Spleen (tissue), 7 donors: ENCODE data around the gene DCHS2.

Experiments
- CTCF ChIP-seq, 11 experiments: fragments of 200-600 bp in 7 of 11; fragments of 450-650 bp in 4 of 11; sonication (generic) in 4 of 11; IDR thresholded peaks in 8 of 11; conservative IDR thresholded peaks in 3 of 11; 1 replicate in 7 of 11; 2 replicates in 4 of 11; pipeline versions ENCODE4 v1.4.0 to v1.8.0; 2016 to 2021; ENCODE audit warnings: antibody characterized with exemption in 11 of 11, inconsistent platforms in 4 of 11, mild to moderate bottlenecking in 1 of 11
- POLR2A ChIP-seq, 3 donors: fragments of 450-650 bp; IDR thresholded peaks; one replicate each; pipeline ENCODE4 v1.5.1; 2017; ENCODE audit warnings: antibody characterized with exemption in 3 of 3, mild to moderate bottlenecking in 1 of 3
- POLR2AphosphoS5 ChIP-seq, 3 donors: sonication (generic); formaldehyde crosslinking; IDR thresholded peaks; one replicate each; pipeline ENCODE4 v1.5.1; 2017; ENCODE audit warnings: antibody characterized with exemption in 3 of 3
- donor health status: DM: no; HTN: no; CAD: no; lungs with moderate emphysema.
- donor health status: DM: no; HTN: no; CAD: no.
- donor health status: DM: no; HTN: no; CAD: no.

DNA sequence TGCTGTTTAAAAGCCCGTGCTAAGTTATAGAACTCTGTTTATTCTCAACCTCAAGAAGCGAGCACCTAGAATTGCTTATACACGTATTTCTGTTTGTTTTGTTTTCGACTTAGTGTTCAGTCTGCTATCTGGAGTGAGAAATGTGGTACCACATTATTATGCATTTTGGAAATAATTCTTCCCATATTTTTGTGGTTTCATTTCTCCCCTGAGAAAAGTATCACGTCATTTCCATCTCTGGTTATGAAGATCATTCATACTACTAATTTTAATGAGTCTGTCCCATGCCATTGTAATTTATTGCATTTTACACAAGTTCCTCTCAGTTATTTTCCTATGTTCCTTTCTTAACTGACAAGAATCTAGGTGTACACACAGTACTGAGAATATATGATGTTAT, 186.0 kb downstream of the DCHS2 start:
- no peak for TF ChIP-seq POLR2A (IDR thresholded peaks at IDR 0.05)
- TF ChIP-seq CTCF (IDR thresholded peaks at IDR 0.05 in 8 of 11, conservative IDR thresholded peaks at IDR 0.05 in 3 of 11), result no peak
- TF ChIP-seq POLR2AphosphoS5 (IDR thresholded peaks at IDR 0.05), result no peak
